Choroid plexus epithelial cell (primary cell): ENCODE measurements around the gene TPMT.
A peak's percentile ranks its signal among the peaks of the same experiment; 100 is the strongest.
"Not testable (repeated sequence)": the region's sequence is repeated elsewhere in the genome, so short reads cannot be mapped to it uniquely, and the experiment has no call there.

Experiments
- DNase-seq: peaks from one replicate; pipeline ENCODE4 v3.0.0-alpha.2; 2010; ENCODE audit warnings: low read depth
- H3K4me3 ChIP-seq: 2 replicates; pipeline ENCODE4 v1.5.1; 2011; ENCODE audit warnings: low read depth, mild to moderate bottlenecking, control low read depth, low read length, moderate library complexity
- CTCF ChIP-seq: conservative IDR thresholded peaks from 2 replicates; pipeline ENCODE4 v1.5.1; 2011; ENCODE audit warnings: low read depth, mild to moderate bottlenecking, control low read depth, inconsistent platforms, low read length, moderate library complexity

Gene TPMT

GRCh38 chr6:18185624-18186023 lies 30.7 kb upstream of the TPMT start:
- DNase-seq = no peak
- no peak overlapping the region for H3K4me3 ChIP-seq
- no peak for TF ChIP-seq CTCF

GRCh38 chr6:18183766-18184165 lies 28.9 kb upstream of the TPMT start:
- peak; percentile 57 for DNase-seq
- no peak overlapping the region for H3K4me3 ChIP-seq
- no peak for TF ChIP-seq CTCF

- TF ChIP-seq CTCF = no peak
- no peak for DNase-seq
Measured at GRCh38 chr6:18182568-18182967, 27.7 kb upstream of the TPMT start.

GRCh38 chr6:18179770-18180356 lies 25.0 kb upstream of the TPMT start:
- H3K4me3 ChIP-seq = no peak overlapping the region
- no peak for DNase-seq
- TF ChIP-seq CTCF = no peak

More at GRCh38 chr6:18182568-18182967, 27.7 kb upstream of the TPMT start:
- H3K4me3 ChIP-seq = no peak overlapping the region

GRCh38 chr6:18178960-18179615 lies 24.2 kb upstream of the TPMT start:
- DNase-seq = no peak
- no peak overlapping the region for H3K4me3 ChIP-seq
- TF ChIP-seq CTCF = no peak

- H3K4me3 ChIP-seq = no peak overlapping the region
- TF ChIP-seq CTCF = no peak
- no peak for DNase-seq
Measured at GRCh38 chr6:18177286-18177965, 22.5 kb upstream of the TPMT start.

GRCh38 chr6:18176198-18176597 lies 21.3 kb upstream of the TPMT start:
- not testable (repeated sequence) for DNase-seq, H3K4me3 ChIP-seq
